ENCODE data around the gene GNAI3. TPM values are rescaled to one million over a fixed set of nuclear protein-coding genes. Genes with fewer than 3 reads are reported as not detected.

GNAI3 gene
- total and polyA plus RNA-seq, 2 of the 8 experiments (the other 6 are each of a cell fraction or from before 2014, with no cell fraction given): 4.0 to 9.8 TPM

DNA sequence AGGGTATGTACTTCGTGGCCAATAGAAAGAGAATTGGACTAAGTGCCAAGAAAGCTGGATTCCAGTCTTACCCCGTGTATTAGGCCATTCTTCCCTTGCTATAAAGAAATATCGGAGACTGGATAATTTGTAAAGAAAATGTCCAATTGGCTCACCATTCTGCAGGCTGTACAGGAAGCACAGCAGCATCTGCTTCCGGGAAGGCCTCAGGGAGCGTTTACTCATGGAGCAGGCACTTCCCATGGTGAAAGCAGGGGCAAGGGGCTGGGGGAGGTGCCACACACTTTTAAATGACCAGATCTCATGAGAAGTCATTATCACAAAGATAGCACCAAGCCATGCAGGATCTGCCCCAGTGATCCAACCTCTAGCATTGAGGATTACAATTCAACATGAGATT is 31.1 kb upstream of the GNAI3 start:
- Histone ChIP-seq H2BK120ac (replicated peaks; ENCODE audit: low read depth, low read length) (no peak overlapping the region), H2AK5ac (ENCODE audit: low read depth, low read length) (no peak overlapping the region), H4K5ac (ENCODE audit: insufficient read length, low read depth, low read length) (no peak overlapping the region), H2BK12ac (ENCODE audit: low read depth, low read length) (no peak overlapping the region), H3K23ac (ENCODE audit: insufficient read length) (no peak overlapping the region), H3K4ac (replicated peaks; ENCODE audit: insufficient read length, low read depth, low read length) (no peak overlapping the region), H3K27me3 (replicated peaks in 1 of 4; ENCODE audit: control insufficient read depth in 3 of 4, extremely low read depth in 1 of 4, insufficient read depth in 3 of 4, low read length in 3 of 4) (0 out of 7 replicates have a peak, but pooled peaks cover 0 to 2% (median 0%) of the 10 kb centered on the region in 4 experiments), H3K4me3 (ENCODE audit: extremely low read depth in 1 of 4, insufficient read depth in 2 of 4, low read depth in 3 of 4, low read length in 4 of 4) (no peak overlapping the region), H4K91ac (replicated peaks; ENCODE audit: insufficient read length, low read length) (no peak overlapping the region), H3K14ac (ENCODE audit: insufficient read length) (no peak overlapping the region), H2BK5ac (ENCODE audit: low read depth, low read length) (no peak overlapping the region), H4K20me1 (replicated peaks in 1 of 2; ENCODE audit: control insufficient read depth in 1 of 2, insufficient read depth in 2 of 2, low read length in 2 of 2) (no peaks in the 10 kb centered on the region), H3K18ac (ENCODE audit: extremely low read depth, low read length) (no peak overlapping the region), H3K4me1 (replicated peaks in 1 of 4; ENCODE audit: control insufficient read depth in 3 of 4, insufficient read depth in 4 of 4, low read length in 3 of 4) (no peaks in the 10 kb centered on the region), H3K56ac (replicated peaks; ENCODE audit: insufficient read length, low read depth, low read length) (no peak overlapping the region), H3K4me2 (ENCODE audit: insufficient read depth in 1 of 2, low read depth in 2 of 2, low read length in 2 of 2) (no peak overlapping the region), H3K9ac (replicated peaks in 1 of 4; ENCODE audit: extremely low read depth in 1 of 4, low read depth in 3 of 4, low read length in 3 of 4) (no peak overlapping the region), H2BK20ac (ENCODE audit: low read length) (no peak overlapping the region), H4K8ac (ENCODE audit: extremely low read depth, insufficient read depth, low read length) (no peak overlapping the region), H3K79me1 (ENCODE audit: low read depth, low read length) (no peaks in the 10 kb centered on the region), H3K36me3 (ENCODE audit: control insufficient read depth in 2 of 4, insufficient read depth in 4 of 4, low read length in 3 of 4) (no peaks in the 10 kb centered on the region), H3K9me3 (ENCODE audit: insufficient read depth in 2 of 2, low read depth in 1 of 2, low read length in 1 of 2) (no peaks in the 10 kb centered on the region), H3K27ac (ENCODE audit: low read depth, low read length) (no peak overlapping the region), H3K79me2 (ENCODE audit: control insufficient read depth in 1 of 2, insufficient read depth in 2 of 2, low read length in 2 of 2) (no peaks in the 10 kb centered on the region), H3K23me2 (ENCODE audit: low read depth, low read length) (no peaks in the 10 kb centered on the region), H2AFZ (ENCODE audit: low read length) (no peak overlapping the region), H2BK15ac (ENCODE audit: low read length) (no peak overlapping the region)
- no peak for FAIRE-seq
- POLR2A ChIA-PET (ENCODE audit: partially characterized antibody): interaction anchor here (1.2 kb wide), 1 partner anchor 13 kb away, joined by 3 read pairs; no protein-coding TSS in a partner anchor
- no peak for DNase-seq (ENCODE audit: low read depth in 1 of 2, low spot score in 2 of 2)
- WGBS, 2 experiments (ENCODE audit: extremely low coverage in 1 of 2, insufficient coverage in 1 of 2, insufficient read length in 1 of 2, insufficient replicate concordance in 2 of 2, low coverage in 1 of 2, low lambda C conversion rate in 2 of 2, missing lambda C conversion rate in 1 of 2): 85% methylated on average over 5 of the region's 5 CpGs; no CpG with 5 or more reads in 1 of the 2 experiments
- CTCF ChIA-PET (ENCODE audit: partially characterized antibody): interaction anchor here (24.3 to 43.7 kb wide), 2 partner anchors 17 to 22 kb away, joined by 666 to 1755 read pairs; partner anchors contain the start of genes ATXN7L2, CYB561D1 and GPR61
- TF ChIP-seq SP1 (IDR thresholded peaks at IDR 0.05; ENCODE audit: low read depth, low read length): no peak
- no peak for TF ChIP-seq POU5F1 (IDR thresholded peaks at IDR 0.05; ENCODE audit: low read depth, low read length)
- no peak for TF ChIP-seq KDM1A (IDR thresholded peaks at IDR 0.05; ENCODE audit: borderline replicate concordance, low read length)
- no peak for TF ChIP-seq BRCA1 (IDR thresholded peaks at IDR 0.05; ENCODE audit: low read depth, low read length)
- no peak for TF ChIP-seq GABPA (IDR thresholded peaks at IDR 0.05; ENCODE audit: borderline replicate concordance, insufficient read depth, low read length)
- no peak for TF ChIP-seq SUZ12 (IDR thresholded peaks at IDR 0.05; ENCODE audit: low read length)
- no peak for TF ChIP-seq TEAD4 (IDR thresholded peaks at IDR 0.05; ENCODE audit: low read depth, low read length)
- no peak for TF ChIP-seq JUND (IDR thresholded peaks at IDR 0.05; ENCODE audit: low read length)
- no peak for TF ChIP-seq SIX5 (IDR thresholded peaks at IDR 0.05; ENCODE audit: low read depth, low read length)
- TF ChIP-seq TAF1 (IDR thresholded peaks at IDR 0.05; ENCODE audit: low read depth, low read length): no peak
- TF ChIP-seq, protein P1, sequence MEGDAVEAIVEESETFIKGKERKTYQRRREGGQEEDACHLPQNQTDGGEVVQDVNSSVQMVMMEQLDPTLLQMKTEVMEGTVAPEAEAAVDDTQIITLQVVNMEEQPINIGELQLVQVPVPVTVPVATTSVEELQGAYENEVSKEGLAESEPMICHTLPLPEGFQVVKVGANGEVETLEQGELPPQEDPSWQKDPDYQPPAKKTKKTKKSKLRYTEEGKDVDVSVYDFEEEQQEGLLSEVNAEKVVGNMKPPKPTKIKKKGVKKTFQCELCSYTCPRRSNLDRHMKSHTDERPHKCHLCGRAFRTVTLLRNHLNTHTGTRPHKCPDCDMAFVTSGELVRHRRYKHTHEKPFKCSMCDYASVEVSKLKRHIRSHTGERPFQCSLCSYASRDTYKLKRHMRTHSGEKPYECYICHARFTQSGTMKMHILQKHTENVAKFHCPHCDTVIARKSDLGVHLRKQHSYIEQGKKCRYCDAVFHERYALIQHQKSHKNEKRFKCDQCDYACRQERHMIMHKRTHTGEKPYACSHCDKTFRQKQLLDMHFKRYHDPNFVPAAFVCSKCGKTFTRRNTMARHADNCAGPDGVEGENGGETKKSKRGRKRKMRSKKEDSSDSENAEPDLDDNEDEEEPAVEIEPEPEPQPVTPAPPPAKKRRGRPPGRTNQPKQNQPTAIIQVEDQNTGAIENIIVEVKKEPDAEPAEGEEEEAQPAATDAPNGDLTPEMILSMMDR (IDR thresholded peaks at IDR 0.05; ENCODE audit: control extremely low read depth in 1 of 3, insufficient read depth in 1 of 3, low read depth in 1 of 3, low read length in 3 of 3): no peak

Data from H1 (cell line).